PFSK-1 (cell line): ENCODE measurements around the gene SLC35A4.

Source experiments
- FOXP2 ChIP-seq: optimal IDR thresholded peaks from 2 replicates; pipeline ENCODE3; 2011; ENCODE audit warnings: borderline replicate concordance, control low read depth, inconsistent platforms; ENCODE audit not compliant: insufficient read depth; ENCODE audit errors: extremely low read length, extremely low read depth
- POLR2AphosphoS5 ChIP-seq: IDR thresholded peaks from 2 replicates; pipeline ENCODE4 v1.6.1; 2012; ENCODE audit warnings: low read depth, mild to moderate bottlenecking, control low read depth, low read length, moderate library complexity
- REST ChIP-seq, 2 experiments: IDR thresholded peaks; 2 replicates each; pipeline versions ENCODE4 v1.6.1 to v1.8.0; 2011 to 2012; ENCODE audit warnings: low read depth in 2 of 2, low read length in 2 of 2, control low read depth in 1 of 2, inconsistent platforms in 1 of 2, mild to moderate bottlenecking in 1 of 2, moderate library complexity in 1 of 2; ENCODE audit not compliant: insufficient read depth in 1 of 2
- SIN3A ChIP-seq: IDR thresholded peaks from 2 replicates; pipeline ENCODE4 v1.6.1; 2012; ENCODE audit warnings: mild to moderate bottlenecking, low read length, moderate library complexity, borderline replicate concordance; ENCODE audit not compliant: insufficient read depth
- TAF1 ChIP-seq: IDR thresholded peaks from 2 replicates; pipeline ENCODE4 v1.6.1; 2012; ENCODE audit warnings: low read length, control low read depth, borderline replicate concordance; ENCODE audit not compliant: insufficient read depth

GRCh38 chr5:140561753-140562523 is 2.7 kb upstream of the SLC35A4 start:
- no peak for TF ChIP-seq POLR2AphosphoS5
- TF ChIP-seq REST (IDR thresholded peaks at IDR 0.05; ENCODE audit: insufficient read depth in 1 of 2, low read depth in 2 of 2, low read length in 2 of 2): no peak
- TF ChIP-seq SIN3A: no peak
- TF ChIP-seq FOXP2: no peak
- no peak for TF ChIP-seq TAF1
